Measurements from ENCODE around the gene HDAC4. TPM values are rescaled to one million over a fixed set of nuclear protein-coding genes. Genes with fewer than 3 reads are reported as not detected.

Gene HDAC4
- total and polyA plus RNA-seq, 4 donors = 2.9 to 37.2 (median 4.4) TPM

DNA sequence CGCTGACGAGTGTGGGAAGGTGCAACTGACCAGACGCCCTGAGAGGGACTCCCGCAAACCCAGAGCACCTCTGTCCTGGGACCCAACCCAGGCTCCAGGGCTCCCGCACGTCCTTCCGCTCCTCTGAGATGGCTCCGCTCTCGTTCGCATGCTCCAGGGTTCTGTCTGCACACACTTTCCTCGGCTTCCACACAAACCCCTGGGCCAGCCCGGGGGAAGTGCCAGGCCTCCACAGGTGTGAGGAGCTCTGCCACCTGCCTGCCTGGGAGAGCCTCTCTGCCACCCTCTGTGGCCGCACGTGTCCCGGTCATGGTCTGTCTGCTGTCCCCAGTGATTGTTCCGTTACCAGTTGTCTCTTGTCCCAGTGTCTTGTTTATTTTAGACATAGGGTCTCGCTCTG lies 222.9 kb downstream of the HDAC4 start:
- Histone ChIP-seq H3K9me3 (ENCODE audit: control insufficient read depth in 4 of 4, low read length in 3 of 4) (peaks cover 0 to 9% (median 3%) of the 10 kb centered on the region in 4 donors), H3K27ac (ENCODE audit: low read depth in 1 of 2, low read length in 2 of 2) (no peak overlapping the region), H3K4me1 (ENCODE audit: control insufficient read depth in 4 of 4, insufficient read depth in 4 of 4, low read length in 3 of 4) (no peaks in the 10 kb centered on the region), H3K9ac (ENCODE audit: low read depth in 1 of 2, low read length in 2 of 2) (no peak overlapping the region), H3K27me3 (ENCODE audit: control insufficient read depth in 4 of 4, insufficient read depth in 4 of 4, low read length in 3 of 4) (no peaks in the 10 kb centered on the region), H3K4me3 (ENCODE audit: low read depth in 1 of 3, low read length in 3 of 3) (no peak overlapping the region), H3K36me3 (ENCODE audit: control insufficient read depth in 4 of 4, insufficient read depth in 3 of 4, low read depth in 1 of 4, low read length in 3 of 4) (peaks cover 8 to 37% (median 20%) of the 10 kb centered on the region in 4 donors)
- WGBS = 98% methylated on average over 17 of the region's 17 CpGs
- no peak for DNase-seq (ENCODE audit: low spot score)
- TF ChIP-seq FOXA1 (IDR thresholded peaks at IDR 0.05) = no peak
- no peak for TF ChIP-seq YY1 (IDR thresholded peaks at IDR 0.05)
- TF ChIP-seq FOXA2 (IDR thresholded peaks at IDR 0.05) = no peak
- no peak for TF ChIP-seq RAD21 (IDR thresholded peaks at IDR 0.05)
- no peak for TF ChIP-seq EGR1 (IDR thresholded peaks at IDR 0.05; ENCODE audit: low read depth in 2 of 2)
- TF ChIP-seq, protein P1, sequence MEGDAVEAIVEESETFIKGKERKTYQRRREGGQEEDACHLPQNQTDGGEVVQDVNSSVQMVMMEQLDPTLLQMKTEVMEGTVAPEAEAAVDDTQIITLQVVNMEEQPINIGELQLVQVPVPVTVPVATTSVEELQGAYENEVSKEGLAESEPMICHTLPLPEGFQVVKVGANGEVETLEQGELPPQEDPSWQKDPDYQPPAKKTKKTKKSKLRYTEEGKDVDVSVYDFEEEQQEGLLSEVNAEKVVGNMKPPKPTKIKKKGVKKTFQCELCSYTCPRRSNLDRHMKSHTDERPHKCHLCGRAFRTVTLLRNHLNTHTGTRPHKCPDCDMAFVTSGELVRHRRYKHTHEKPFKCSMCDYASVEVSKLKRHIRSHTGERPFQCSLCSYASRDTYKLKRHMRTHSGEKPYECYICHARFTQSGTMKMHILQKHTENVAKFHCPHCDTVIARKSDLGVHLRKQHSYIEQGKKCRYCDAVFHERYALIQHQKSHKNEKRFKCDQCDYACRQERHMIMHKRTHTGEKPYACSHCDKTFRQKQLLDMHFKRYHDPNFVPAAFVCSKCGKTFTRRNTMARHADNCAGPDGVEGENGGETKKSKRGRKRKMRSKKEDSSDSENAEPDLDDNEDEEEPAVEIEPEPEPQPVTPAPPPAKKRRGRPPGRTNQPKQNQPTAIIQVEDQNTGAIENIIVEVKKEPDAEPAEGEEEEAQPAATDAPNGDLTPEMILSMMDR (IDR thresholded peaks at IDR 0.05; ENCODE audit: low read depth, low read length, missing input control) = no peak
- TF ChIP-seq TAF1 (conservative IDR thresholded peaks at IDR 0.05) = no peak
- no peak for TF ChIP-seq RXRA (IDR thresholded peaks at IDR 0.05)
- TF ChIP-seq, protein P2, sequence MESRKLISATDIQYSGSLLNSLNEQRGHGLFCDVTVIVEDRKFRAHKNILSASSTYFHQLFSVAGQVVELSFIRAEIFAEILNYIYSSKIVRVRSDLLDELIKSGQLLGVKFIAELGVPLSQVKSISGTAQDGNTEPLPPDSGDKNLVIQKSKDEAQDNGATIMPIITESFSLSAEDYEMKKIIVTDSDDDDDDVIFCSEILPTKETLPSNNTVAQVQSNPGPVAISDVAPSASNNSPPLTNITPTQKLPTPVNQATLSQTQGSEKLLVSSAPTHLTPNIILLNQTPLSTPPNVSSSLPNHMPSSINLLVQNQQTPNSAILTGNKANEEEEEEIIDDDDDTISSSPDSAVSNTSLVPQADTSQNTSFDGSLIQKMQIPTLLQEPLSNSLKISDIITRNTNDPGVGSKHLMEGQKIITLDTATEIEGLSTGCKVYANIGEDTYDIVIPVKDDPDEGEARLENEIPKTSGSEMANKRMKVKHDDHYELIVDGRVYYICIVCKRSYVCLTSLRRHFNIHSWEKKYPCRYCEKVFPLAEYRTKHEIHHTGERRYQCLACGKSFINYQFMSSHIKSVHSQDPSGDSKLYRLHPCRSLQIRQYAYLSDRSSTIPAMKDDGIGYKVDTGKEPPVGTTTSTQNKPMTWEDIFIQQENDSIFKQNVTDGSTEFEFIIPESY (IDR thresholded peaks at IDR 0.05) = no peak
- TF ChIP-seq, protein P3, sequence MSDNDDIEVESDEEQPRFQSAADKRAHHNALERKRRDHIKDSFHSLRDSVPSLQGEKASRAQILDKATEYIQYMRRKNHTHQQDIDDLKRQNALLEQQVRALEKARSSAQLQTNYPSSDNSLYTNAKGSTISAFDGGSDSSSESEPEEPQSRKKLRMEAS (IDR thresholded peaks at IDR 0.05) = no peak
- TF ChIP-seq, protein P4, sequence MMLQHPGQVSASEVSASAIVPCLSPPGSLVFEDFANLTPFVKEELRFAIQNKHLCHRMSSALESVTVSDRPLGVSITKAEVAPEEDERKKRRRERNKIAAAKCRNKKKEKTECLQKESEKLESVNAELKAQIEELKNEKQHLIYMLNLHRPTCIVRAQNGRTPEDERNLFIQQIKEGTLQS (IDR thresholded peaks at IDR 0.05) = no peak
- TF ChIP-seq GABPA (IDR thresholded peaks at IDR 0.05 in 1 of 2, conservative IDR thresholded peaks at IDR 0.05 in 1 of 2) = no peak
- no peak for TF ChIP-seq HNF4A (conservative IDR thresholded peaks at IDR 0.05)
- no peak for TF ChIP-seq SP1 (IDR thresholded peaks at IDR 0.05)
- TF ChIP-seq, protein P5, sequence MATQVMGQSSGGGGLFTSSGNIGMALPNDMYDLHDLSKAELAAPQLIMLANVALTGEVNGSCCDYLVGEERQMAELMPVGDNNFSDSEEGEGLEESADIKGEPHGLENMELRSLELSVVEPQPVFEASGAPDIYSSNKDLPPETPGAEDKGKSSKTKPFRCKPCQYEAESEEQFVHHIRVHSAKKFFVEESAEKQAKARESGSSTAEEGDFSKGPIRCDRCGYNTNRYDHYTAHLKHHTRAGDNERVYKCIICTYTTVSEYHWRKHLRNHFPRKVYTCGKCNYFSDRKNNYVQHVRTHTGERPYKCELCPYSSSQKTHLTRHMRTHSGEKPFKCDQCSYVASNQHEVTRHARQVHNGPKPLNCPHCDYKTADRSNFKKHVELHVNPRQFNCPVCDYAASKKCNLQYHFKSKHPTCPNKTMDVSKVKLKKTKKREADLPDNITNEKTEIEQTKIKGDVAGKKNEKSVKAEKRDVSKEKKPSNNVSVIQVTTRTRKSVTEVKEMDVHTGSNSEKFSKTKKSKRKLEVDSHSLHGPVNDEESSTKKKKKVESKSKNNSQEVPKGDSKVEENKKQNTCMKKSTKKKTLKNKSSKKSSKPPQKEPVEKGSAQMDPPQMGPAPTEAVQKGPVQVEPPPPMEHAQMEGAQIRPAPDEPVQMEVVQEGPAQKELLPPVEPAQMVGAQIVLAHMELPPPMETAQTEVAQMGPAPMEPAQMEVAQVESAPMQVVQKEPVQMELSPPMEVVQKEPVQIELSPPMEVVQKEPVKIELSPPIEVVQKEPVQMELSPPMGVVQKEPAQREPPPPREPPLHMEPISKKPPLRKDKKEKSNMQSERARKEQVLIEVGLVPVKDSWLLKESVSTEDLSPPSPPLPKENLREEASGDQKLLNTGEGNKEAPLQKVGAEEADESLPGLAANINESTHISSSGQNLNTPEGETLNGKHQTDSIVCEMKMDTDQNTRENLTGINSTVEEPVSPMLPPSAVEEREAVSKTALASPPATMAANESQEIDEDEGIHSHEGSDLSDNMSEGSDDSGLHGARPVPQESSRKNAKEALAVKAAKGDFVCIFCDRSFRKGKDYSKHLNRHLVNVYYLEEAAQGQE (IDR thresholded peaks at IDR 0.05) = no peak
- no peak for TF ChIP-seq HNF4G (IDR thresholded peaks at IDR 0.05)
- no peak for TF ChIP-seq JUND (IDR thresholded peaks at IDR 0.05)
- no peak for TF ChIP-seq NR2F2 (IDR thresholded peaks at IDR 0.05)
